PC-3 (cell line): ENCODE measurements around the gene CCDC34.

Experiments used
- CTCF ChIP-seq: fragments of 300-600 bp; sonication (generic); conservative IDR thresholded peaks from 2 replicates; pipeline ENCODE4 v1.5.1; 2017; ENCODE audit warnings: antibody characterized with exemption, low read depth, mild to moderate bottlenecking, low read length
- EZH2 ChIP-seq: fragments of 300-600 bp; sonication (generic); IDR thresholded peaks from one replicate; pipeline ENCODE4 v1.6.1; 2017; ENCODE audit warnings: antibody characterized with exemption, mild to moderate bottlenecking, low read length; ENCODE audit not compliant: unreplicated experiment
- EZH2phosphoT487 ChIP-seq: fragments of 300-600 bp; sonication (generic); IDR thresholded peaks from 2 replicates; pipeline ENCODE4 v1.6.1; 2018; ENCODE audit warnings: mild to moderate bottlenecking, antibody characterized with exemption, low read length, borderline replicate concordance

GRCh38 chr11:27388869-27389268 is 25.9 kb upstream of the CCDC34 start:
- no peak for TF ChIP-seq CTCF
- no peak for TF ChIP-seq EZH2
- no peak for TF ChIP-seq EZH2phosphoT487
